Liver (tissue), 3 donors: Measurements from ENCODE around the gene RNASEH2C.

Source experiments
- CTCF ChIP-seq: fragments of 150-350 bp; IDR thresholded peaks from 2 replicates; pipeline ENCODE4 v1.5.1; 2017; ENCODE audit warnings: improper control_type of control experiment, low read depth, low read length; ENCODE audit not compliant: missing input control
- ZBTB33 ChIP-seq: IDR thresholded peaks from 2 replicates; pipeline ENCODE4 v1.6.1; 2016; ENCODE audit warnings: antibody characterized with exemption
- TF ChIP-seq, protein P1 (sequence below): IDR thresholded peaks from 2 replicates; pipeline ENCODE4 v1.6.1; 2016; ENCODE audit warnings: antibody characterized with exemption
- donor health status: healthy.
- donor health status: healthy.

DNA sequence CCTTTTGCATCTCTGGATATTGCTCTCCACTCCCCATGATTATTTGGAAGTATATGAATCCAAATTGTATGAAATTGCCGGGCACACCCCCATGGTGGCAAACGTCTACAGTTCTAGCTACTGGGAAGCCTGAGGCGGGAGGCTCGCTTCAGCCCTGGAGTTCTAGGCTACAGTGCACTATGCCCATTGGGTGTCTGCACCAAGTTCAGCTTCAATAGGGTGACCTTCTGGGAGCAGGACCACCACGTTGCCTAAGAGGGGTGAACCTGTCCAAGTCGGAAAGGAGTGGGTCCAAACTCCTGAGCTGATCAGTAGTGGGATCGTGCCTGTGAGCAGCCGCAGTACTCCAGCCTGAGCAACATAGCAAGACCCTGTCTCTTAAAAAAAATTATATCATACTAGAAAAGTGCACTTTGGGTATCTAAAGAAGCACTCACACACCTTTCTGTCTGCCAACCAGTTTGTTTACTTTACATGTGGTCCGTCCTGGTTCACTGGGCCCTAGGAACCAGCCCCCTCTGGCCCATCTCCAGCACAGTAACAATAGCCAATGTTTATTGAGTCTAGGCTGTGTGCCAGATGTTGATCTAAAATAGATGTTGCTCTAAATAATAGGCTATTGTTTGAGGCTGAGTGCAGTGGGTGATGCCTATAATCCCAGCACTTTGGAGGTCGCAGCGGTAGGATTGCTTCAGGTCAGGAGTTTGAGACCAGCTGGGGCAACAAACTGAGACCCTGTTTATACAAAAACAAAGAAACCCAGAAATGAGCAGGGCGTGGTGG is 24.9 kb downstream of the RNASEH2C start:
- TF ChIP-seq, protein P1, sequence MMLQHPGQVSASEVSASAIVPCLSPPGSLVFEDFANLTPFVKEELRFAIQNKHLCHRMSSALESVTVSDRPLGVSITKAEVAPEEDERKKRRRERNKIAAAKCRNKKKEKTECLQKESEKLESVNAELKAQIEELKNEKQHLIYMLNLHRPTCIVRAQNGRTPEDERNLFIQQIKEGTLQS = no peak
- TF ChIP-seq CTCF (no peak), ZBTB33 (no peak)
